SW480 (cell line): Measurements from ENCODE around the gene CDC25B.
"Not testable (repeated sequence)": the region's sequence is repeated elsewhere in the genome, so short reads cannot be mapped to it uniquely, and the experiment has no call there.

Experiments
- DNase-seq: peaks from one replicate; pipeline ENCODE4 v3.0.0-alpha.2; 2016; ENCODE audit warnings: low spot score

Gene CDC25B

DNA sequence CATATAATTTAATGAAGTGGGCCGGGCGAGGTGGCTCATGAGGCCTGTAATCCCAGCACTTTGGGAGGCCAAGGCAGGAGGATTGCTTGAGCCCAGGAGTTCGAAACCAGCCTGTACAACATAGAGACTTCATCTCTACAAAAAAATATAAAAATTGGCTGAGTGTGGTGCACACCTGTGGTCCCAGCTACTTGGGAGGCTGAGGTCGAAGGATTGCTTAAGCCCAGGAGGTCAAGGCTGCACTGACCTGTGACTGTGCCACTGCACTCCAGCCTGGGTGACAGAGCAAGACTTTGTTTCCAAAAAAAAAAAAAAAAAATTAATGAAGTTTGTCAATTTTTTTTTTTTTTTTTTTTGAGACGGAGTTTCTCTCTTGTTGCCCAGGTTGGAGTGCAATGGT is 33.8 kb downstream of the CDC25B start:
- DNase-seq: not testable (repeated sequence)

DNA sequence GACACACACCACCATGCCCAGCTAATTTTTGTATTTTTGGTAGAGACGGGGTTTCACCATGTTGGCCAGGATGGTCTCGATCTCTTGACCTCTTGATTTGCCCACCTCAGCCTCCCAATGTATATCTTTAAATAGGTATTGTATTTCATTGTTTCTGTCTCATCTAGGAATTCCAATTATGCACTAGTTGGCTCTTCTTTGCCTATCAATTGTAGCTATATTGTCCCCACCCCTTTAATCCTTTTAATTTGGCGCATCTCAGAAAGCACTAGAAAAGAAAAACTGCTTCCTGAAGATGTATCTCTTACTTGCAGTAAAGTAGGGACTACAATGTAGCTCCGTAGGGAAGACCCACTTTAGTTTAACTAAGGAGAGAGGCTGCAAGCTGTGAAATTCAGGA is 40.0 kb downstream of the CDC25B start:
- no peak for DNase-seq

DNA sequence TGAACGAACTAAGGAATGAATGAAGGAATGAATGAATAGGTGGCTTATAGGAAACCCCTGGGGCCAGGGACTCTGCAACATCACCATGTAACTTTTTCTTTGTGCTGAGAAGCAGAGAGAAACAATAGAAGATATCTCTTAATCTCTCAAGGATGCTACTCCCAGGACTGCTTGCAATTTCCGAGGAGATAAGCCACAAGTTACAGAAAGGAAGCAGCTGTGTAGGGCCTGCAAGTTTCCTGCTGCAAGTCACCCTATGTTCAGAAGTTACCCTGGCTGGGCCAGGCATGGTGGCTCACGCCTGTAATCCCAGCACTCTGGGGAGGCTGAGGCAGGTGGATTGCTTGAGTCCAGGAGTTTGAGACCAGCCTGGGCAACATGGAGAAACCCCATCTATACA is 43.2 kb downstream of the CDC25B start:
- DNase-seq: no peak

DNA sequence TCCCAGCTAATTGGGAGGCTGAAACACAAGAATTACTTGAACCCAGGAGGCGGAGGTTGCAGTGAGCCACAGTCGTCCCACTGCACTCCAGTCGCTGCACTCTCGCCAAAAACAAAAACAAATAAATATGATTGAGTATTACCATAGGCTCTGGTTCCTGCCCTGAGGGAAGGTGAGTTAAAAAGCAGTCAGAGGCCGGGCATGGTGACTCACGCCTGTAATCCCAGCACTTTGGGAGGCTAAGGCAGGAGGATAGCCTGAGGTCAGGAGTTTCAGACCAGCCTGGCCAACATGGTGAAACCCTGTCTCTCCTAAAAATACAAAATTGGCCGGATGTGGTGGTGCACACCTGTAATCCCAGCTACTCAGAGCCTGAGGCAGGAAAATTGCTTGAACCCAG is 44.1 kb downstream of the CDC25B start:
- DNase-seq: not testable (repeated sequence)

DNA sequence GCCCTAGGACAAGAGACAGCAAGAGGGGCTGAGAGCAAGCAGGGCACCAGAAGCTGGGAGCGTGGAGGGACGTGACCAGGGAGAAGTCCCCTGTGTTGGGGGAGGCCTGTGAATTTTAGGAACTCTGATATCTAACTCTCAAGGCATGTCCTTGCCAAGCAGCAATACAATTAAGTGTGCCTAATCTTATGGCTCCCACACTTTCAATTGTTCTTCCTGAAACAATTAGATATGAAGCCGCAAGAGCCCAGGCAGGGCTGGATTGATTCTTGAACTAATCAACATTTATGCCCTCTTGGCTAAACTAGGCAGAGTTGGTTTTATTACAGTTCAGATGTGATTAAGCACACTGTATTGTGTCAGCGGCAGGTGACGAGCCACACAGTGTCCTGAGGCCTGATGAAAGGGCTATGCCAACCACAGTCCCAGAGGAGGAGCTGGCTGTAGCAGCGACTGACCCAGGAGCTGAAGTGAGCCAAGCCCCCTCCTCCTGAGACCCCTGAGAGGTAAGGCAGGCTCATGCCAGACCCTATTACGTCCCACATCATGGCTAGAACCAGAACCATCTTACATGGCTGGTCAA is 46.3 kb downstream of the CDC25B start:
- no peak for DNase-seq

DNA sequence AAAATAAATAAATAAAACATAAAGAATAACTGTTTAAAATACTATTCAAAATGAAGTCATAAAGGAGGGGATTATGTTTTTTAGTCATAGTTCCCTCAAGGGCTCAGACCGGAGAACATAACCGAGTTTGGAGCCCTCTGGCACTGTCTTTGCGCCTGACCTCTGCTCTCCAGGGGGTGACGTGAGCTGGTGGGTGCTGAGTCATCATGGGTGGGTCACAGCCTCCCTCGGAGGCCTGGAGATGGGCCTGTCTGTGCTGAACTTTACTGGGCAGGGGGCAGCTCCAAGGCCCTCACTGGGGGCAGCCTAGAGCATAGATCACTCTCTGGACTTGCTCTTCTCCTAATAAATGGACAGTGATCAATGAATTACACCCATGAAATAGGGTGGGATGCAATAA is 47.4 kb downstream of the CDC25B start:
- peak; percentile 50 for DNase-seq

DNA sequence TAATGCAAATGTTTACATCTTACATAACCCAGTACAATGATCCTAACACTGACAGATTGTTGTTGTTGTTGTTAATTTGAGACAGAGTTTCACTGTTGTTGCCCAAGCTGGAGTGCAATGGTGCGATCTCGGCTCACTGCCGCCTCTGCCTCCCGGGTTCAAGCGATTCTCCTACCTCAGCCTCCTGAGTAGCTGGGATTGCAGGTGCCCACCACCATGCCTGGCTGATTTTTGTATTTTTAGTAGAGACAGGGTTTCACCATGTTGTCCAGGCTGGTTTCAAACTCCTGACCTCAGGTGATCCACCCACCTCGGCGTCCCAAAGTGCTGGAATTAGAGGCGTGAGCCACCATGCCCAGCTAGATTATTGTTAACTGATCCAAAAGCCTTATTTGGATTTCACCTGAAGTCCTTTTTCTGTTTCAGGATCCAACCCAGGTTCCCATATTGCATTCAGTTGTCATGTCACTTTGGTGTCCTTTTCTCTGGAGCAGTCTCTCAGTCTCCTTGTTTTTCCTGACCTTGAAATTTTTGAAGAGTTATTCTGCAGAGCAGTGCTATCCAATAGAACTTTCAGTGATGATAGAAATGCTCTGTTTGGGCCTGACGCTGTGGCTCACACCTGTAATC is 48.0 kb downstream of the CDC25B start:
- not testable (repeated sequence) for DNase-seq

DNA sequence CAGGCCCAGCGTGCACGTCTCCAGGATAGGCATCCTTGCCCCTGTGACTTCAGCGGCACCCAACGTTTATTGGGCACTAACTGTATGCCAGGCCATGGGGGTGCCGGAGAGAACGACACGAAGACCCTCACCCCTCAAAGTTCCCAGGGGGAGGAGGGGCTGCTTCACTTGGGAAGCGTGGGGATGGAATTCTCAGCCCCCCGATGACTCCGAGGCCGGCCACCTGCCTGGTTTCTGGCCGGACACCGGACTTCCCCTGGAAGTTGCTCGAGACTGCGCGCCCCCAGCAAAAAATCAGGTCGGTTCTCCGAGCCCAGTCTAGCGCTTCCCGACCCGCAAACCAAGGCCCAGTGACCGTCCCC is 50.2 kb downstream of the CDC25B start:
- no peak for DNase-seq

DNA sequence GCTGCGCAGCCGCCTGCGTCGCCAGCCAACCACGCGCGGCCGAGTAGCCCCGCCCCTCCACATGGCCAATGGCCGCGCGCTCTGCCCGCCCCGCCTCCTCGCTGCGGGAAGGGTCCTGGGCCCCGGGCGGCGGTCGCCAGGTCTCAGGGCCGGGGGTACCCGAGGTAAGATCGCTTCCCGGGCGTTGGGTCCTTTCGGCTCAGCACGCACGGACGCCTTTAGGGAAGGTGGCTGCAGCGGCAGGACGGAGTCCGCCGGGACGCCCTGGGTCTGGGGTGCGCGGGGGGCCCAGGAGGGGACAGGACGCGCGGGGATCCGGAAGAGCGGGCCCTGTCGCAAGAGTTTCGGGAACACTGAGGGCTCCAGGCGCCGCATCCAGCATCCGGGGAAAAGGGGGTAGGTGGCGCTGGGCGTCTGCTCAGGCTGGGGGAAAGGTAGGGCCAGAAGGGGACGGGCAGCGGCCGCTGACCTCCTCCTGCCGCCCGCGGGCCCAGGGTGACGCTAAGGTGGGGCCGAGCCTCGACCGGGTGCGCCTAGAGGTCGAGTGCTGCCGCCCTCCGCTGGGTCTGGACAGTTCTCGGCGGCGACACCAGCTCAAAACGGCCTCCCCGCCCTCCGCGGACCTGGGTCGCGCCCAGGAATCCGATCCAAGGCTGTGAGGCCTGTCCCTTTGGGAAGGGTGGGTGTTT is 50.8 kb downstream of the CDC25B start, which contains the start of gene MAVS:
Gene MAVS (plus strand): TSS at position 95 of the 689 bp plus-strand sequence. CDS start 7,791 bp downstream, outside the sequence.
- DNase-seq: peak; percentile 86

DNA sequence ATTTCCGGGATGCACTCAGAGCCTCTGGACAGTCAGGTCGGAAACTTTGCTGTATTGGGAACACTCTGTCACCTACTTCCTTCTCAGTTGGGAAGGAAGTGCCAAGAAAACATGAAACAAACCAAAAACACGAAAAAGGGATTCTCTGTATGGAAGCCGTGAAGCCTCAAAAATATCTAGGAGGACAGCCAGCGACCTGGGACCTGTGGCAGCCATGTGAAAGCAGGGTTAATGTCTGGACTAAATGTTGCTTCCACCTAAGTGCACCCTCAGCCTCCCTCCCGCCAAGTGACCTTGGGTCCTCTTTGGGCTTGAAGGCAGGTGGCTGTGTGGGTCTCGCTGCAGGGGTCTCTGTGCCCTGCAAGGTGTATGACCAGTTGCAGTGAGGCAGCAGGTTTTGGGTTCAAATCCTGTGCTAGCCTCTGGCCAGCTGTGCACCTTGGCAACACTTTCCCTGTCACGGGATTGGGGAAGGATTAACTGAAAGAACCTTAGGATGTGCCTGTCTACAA is 51.4 kb downstream of the CDC25B start:
- no peak for DNase-seq

DNA sequence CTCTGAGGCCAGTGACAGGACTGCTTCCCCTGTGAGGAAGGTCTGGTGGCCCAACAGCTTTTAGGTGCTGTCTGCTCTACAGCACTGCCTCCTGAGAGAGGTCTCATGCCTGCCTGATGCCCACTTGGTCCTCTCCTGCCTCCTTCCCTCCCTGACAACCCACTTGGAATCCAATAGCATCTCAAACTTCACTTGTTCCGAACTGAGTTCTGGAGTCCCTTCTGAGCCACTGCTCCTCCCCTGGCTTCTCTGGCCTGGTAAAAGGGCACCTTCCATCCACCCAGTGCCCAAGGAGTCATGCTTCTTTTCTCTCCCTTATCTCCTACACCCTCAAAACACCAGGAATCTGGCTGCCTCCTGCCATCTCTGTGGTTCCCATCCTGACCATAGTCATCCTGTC is 52.5 kb downstream of the CDC25B start:
- no peak for DNase-seq

DNA sequence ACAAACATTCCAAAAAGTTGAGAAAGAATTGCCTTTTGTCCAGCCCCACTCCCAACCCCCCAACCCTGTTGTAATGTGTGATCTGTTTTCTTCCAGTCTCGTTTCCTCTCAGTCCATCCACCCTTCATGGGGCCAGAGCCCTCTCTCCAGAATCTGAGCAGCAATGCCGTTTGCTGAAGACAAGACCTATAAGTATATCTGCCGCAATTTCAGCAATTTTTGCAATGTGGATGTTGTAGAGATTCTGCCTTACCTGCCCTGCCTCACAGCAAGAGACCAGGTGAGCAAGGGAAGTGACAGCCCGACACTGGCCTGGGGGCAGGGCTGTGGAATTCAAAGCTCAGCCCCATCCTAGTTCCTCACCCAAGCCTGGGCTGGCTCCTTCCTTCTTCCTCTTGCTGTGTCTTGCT is 58.4 kb downstream of the CDC25B start:
- no peak for DNase-seq
